Measurements from ENCODE around the gene RCL1. TPM values are rescaled to one million over a fixed set of nuclear protein-coding genes. Genes with fewer than 3 reads are reported as not detected.
A peak's percentile ranks its signal among the peaks of the same experiment; 100 is the strongest.

The RCL1 gene
- polyA plus RNA-seq, 4 donors = 14.7 to 20.4 (median 18.7) TPM

DNA sequence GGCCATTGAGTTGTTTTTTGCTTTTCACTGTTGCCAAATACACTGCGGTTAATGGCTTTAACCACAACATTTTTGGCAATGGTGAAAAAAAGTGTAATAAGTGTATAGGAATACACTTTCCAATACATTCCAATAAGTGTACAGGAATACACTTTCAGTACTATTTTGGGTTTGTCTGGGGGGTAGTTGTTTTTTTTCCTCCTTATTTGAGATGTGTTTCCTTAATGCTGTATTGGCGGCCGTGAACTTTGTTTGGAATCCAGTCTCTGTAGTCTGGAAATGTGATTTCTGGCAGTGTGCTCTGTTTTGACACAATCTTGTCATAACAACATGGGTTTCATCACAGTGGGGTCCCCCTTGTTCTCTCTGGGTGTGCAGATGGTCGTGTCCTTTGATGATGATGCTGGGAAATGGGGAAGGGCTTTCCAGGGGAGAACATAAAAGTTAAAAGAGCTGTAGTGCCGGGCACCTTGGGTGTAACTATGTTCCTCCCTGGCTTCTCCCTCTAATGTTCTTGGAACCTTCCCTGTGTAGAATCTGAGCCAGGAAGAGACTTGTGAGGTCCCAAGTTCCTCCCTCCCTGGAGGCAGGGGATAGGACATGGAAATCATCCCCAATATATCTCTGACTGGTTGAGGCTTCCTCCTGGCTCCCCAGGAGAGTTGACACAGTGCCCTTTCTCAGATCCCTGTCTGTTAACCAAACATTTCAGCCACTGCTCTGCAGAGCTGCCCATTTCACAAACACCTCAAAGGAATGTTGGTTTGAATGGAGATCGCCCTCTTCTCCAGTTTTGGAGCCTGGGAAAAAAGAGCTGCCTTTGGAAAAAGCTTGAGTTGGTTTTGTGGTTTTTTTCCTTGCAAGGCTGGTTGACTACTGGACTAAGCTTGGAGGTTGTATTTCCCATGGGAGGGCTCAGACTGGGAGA, 44.8 kb downstream of the RCL1 start:
- no peak for DNase-seq (ENCODE audit: low read depth in 4 of 4, low spot score in 3 of 4)

- no peak for DNase-seq (ENCODE audit: low read depth in 4 of 4, low spot score in 3 of 4)
These were observed 45.4 kb downstream of the RCL1 start for GRCh38 chr9:4838189-4838546.

GRCh38 chr9:4839470-4839912, 46.7 kb downstream of the RCL1 start:
- DNase-seq (ENCODE audit: low read depth in 4 of 4, low spot score in 3 of 4) = no peak

GRCh38 chr9:4840018-4840417, 47.3 kb downstream of the RCL1 start:
- no peak for DNase-seq (ENCODE audit: low read depth in 4 of 4, low spot score in 3 of 4)

GRCh38 chr9:4842213-4842612, 49.5 kb downstream of the RCL1 start:
- no peak for DNase-seq (ENCODE audit: low read depth in 4 of 4, low spot score in 3 of 4)

- DNase-seq (ENCODE audit: low read depth in 4 of 4, low spot score in 3 of 4) = no peak
These were observed 50.0 kb downstream of the RCL1 start for GRCh38 chr9:4842734-4843133.

GRCh38 chr9:4844056-4844838, 51.5 kb downstream of the RCL1 start:
- no peak for DNase-seq (ENCODE audit: low read depth in 4 of 4, low spot score in 3 of 4)

- DNase-seq (ENCODE audit: low read depth in 4 of 4, low spot score in 3 of 4) = peak in 1 of 4 donors; percentile 5
These were observed 56.6 kb downstream of the RCL1 start for GRCh38 chr9:4849369-4849768.

GRCh38 chr9:4850603-4851310, 58.0 kb downstream of the RCL1 start:
- no peak for DNase-seq (ENCODE audit: low read depth in 4 of 4, low spot score in 3 of 4)

- DNase-seq (ENCODE audit: low read depth in 4 of 4, low spot score in 3 of 4) = no peak
These were observed 59.7 kb downstream of the RCL1 start for GRCh38 chr9:4852419-4852818.

- DNase-seq (ENCODE audit: low read depth in 4 of 4, low spot score in 3 of 4) = no peak
These were observed 61.5 kb downstream of the RCL1 start for GRCh38 chr9:4854265-4854590.

GRCh38 chr9:4855841-4856240, 63.1 kb downstream of the RCL1 start:
- no peak for DNase-seq (ENCODE audit: low read depth in 4 of 4, low spot score in 3 of 4)

- no peak for DNase-seq (ENCODE audit: low read depth in 4 of 4, low spot score in 3 of 4)
These were observed 64.5 kb downstream of the RCL1 start for GRCh38 chr9:4857163-4857810.

DNA sequence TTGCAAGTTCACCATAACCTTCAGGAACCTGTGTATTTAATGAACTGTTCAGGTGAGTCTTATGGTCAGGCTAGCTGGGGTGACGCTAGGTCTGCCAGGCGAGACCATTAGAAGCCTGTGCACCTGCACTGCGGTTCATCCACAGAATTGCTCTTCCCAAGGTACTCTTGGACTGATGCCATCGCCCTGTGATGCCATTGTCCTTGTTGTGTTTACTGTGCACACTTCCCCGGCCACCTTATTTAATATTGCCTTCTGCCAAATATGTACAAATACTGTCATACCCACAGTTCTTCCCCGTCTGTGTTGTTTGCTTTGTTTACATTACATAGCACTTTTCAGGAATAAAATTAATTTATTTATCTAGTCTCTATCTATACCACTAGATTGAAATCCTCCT, 66.3 kb downstream of the RCL1 start:
- DNase-seq (ENCODE audit: low read depth in 4 of 4, low spot score in 3 of 4) = no peak

DNA sequence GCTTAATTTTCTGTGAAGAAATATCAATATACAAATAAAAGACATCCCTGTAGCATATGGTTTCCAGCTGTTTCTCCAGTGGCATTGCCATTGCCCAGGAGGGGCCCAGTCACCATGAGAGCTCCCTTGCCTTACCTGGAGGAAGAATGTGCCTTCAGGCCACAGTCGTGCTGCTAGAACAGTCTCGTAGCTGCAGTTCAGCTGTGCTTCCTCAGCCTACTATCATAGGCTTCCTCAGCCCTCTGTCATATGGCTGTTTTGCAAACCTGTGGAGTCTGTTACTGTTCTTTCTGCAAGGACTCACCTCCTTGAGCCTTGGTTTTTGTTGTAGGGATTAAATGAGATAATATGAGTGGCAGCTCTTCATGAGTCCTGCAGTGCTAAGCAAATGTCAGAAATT, 67.6 kb downstream of the RCL1 start:
- no peak for DNase-seq (ENCODE audit: low read depth in 4 of 4, low spot score in 3 of 4)

DNA sequence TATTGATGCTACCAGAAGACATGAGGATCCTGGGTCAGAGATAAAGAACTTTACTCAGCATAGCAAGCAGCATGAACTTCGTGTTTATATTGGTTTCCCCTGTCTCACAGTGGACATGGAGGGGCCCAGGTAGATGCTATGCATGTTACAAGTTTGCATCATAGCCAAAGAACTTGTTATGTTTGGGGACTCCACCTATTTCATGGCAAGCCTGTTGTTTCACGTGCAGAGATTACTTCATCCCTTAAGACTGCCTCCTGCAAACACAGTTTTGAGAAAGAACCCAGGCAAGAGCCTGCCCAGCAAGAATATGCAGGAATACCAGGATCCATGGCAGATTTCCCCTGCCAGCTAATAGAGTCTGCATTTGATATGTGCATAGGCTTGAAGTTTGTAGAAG, 68.4 kb downstream of the RCL1 start:
- DNase-seq (ENCODE audit: low read depth in 4 of 4, low spot score in 3 of 4) = no peak

GRCh38 chr9:4861736-4862451, 69.2 kb downstream of the RCL1 start:
- DNase-seq (ENCODE audit: low read depth in 4 of 4, low spot score in 3 of 4) = no peak

GRCh38 chr9:4862506-4863250, 69.9 kb downstream of the RCL1 start:
- no peak for DNase-seq (ENCODE audit: low read depth in 4 of 4, low spot score in 3 of 4)

DNA sequence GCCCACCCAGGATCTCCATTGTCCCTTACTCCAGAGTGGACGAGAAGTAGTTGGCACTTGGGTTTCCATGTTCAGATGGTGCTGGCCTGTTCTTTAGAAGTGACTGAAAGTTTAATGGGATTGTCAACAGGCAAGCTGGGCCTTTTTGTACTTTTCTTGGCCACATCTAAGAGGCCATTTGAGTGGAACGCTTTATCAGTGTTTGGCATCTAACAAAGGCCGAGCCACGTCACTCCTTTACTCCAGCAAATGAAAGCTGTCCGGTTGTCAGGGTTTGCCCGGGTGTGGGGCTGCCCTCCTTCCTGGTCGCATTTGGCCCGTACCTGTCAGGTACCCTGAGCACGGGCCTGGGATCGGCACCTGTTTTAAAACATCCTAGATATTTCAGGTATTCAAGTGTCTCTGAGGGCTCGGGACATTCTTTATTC, 71.5 kb downstream of the RCL1 start:
- DNase-seq (ENCODE audit: low read depth in 4 of 4, low spot score in 3 of 4) = no peak

Measured in left renal pelvis (tissue), 4 donors.